ENCODE results near the gene UAP1.
"Not testable (repeated sequence)": the region's sequence is repeated elsewhere in the genome, so short reads cannot be mapped to it uniquely, and the experiment has no call there.

The UAP1 gene

DNA sequence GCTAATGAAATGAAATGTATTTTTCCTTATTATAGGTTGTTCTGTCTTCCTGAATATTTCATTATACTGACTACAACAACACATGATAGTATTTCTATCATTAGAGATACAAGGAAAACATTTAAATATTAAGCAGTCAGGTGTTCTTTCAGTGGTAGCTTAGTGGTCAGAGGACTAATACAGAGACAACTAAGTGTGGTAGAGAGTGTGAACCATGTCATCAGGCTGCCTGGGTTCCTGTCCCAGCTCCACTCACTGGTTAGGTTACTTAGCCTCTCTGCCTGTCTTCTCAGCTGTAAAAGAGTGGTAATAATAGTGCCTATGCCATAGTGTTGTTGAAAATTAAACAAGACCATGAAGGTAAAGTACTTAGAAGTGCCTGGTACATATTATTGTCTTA, 3.9 kb downstream of the UAP1 start:
- no peak for DNase-seq (ENCODE audit: low read depth)

- no peak for DNase-seq (ENCODE audit: low read depth)
Measured at GRCh38 chr1:162566870-162567269, 5.3 kb downstream of the UAP1 start.

DNA sequence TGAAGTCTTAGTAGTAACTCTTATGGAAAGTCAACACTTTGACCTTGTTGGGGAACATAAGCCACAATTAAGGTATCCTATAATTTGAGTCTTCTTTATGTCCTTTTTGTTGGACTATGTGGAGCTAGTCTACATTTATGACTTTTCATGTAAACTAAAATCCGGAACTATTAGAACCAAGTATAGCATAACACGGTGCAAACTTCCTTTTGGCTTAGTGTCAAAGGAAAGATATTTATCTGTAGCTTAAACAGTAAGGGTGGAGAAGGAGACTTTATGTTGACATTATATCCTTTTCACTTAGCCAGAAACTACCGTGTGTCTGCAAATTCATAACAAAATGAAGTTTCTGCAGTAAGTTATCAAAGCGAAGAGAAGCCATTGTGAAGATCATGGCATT, 7.3 kb downstream of the UAP1 start:
- no peak for DNase-seq (ENCODE audit: low read depth)

GRCh38 chr1:162570718-162571117, 9.2 kb downstream of the UAP1 start:
- DNase-seq (ENCODE audit: low read depth), result no peak

- not testable (repeated sequence) for DNase-seq (ENCODE audit: low read depth)
Measured at GRCh38 chr1:162571121-162571520, 9.6 kb downstream of the UAP1 start.

GRCh38 chr1:162571696-162572095, 10.2 kb downstream of the UAP1 start:
- DNase-seq (ENCODE audit: low read depth), result no peak

DNA sequence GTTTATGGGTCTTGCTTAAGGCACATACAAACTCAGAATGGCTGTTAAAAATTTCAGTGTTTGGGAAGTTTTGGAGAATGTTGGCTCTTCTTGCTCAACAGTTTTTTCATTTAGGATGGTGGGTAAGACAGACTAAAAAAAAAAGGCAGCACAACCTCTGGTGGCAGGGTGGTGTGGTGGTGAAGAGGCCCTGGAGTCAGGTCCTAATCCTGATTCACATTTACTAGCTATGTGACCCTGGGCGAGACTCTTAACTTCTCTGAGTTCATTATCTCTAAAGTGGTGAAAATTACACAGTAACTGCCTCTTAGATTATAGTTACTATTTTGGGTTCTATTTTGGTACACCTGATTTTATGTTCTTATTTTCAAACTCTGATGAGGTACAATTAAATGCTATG, 11.6 kb downstream of the UAP1 start:
- DNase-seq (ENCODE audit: low read depth), result no peak

DNA sequence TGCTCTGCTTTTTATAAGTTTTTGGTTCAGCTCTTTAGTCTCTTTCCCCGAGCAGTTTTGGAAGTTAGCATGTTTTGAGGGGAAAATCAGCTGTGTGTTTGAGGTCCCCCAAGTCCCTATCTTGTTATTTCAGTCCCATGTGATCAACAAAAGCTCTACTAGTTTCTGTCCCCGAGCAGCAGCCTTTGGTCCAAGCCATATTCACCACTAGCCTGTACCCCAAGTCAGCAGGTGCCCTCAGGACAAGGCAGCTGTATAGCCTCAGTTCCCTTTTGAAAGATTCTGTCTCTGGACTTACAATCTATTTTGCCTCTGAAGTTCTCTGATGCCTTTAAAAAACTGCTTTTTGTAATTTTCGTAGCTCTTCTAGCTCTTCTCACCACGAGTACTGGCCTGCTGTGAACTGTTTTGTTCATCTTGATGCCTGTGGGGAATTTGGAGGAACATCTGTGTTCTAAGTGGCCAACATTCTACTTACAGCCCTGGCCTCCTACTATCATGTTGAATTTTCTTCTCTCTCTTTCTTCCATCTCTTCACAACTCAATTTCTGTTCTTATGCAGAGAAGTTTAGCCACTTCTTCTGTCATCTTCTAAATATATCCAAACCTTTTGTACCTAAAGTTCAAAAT, 16.7 kb downstream of the UAP1 start:
- no peak for DNase-seq (ENCODE audit: low read depth)

- DNase-seq (ENCODE audit: low read depth), result no peak
Measured at GRCh38 chr1:162578936-162579335, 17.4 kb downstream of the UAP1 start.

DNA sequence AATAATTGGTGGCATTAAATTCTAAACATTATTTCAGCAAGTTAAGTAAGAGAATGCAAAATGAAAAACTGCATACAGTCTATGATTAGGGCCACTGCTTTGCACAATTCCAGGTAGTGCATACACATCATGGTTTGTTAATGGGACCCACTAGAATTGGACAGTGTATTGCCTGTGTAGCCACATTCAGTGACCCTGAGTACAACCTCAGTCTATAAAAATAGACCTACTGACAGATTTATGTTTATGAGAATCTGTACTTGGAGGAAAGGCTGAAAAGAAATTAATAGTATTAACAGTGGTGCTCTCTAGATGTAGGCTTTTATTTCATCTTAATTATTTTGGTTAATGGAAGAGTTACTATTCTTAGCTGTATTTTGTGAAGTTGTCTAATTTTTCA, 18.8 kb downstream of the UAP1 start:
- DNase-seq (ENCODE audit: low read depth), result no peak

DNA sequence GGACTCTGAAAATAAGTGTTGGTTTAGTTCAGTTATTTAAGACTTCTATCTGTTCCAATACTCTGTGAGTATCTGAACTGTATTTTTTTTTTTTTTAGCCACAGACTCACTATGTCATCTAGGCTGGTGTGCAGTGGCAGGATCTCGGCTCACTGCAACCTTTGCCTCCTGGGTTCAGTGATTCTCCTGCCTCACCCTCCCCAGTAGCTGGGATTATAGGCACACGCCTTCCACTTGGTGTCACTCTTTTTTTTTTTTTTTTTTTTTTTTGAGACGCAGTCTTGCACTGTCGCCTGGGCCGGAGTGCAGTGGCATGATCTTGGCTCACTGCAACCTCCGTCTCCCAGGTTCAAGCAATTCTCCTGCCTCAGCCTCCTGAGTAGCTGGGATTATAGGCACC, 21.4 kb downstream of the UAP1 start:
- DNase-seq (ENCODE audit: low read depth), result not testable (repeated sequence)

DNA sequence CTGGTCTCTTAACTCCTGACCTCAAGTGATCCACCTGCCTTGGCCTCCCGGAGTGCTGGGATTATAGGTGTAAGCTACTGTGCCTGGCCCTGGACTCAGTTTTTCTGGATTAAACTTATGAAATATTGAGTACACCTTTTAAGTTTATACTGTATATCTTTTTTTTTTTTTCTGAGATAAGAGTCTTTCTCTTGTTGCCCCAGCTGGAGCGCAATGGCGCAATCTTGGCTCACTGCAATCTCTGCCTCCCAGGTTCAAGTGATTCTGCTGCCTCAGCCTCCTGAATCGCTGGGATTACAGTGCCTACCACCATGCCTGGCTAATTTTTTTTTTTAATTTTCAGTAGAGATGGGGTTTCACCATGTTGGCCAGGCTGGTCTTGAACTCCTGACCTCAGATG, 23.6 kb downstream of the UAP1 start:
- not testable (repeated sequence) for DNase-seq (ENCODE audit: low read depth)

- no peak for DNase-seq (ENCODE audit: low read depth)
Measured at GRCh38 chr1:162587347-162587746, 25.8 kb downstream of the UAP1 start.

- DNase-seq (ENCODE audit: low read depth), result no peak
Measured at GRCh38 chr1:162587761-162588260, 26.3 kb downstream of the UAP1 start.

DNA sequence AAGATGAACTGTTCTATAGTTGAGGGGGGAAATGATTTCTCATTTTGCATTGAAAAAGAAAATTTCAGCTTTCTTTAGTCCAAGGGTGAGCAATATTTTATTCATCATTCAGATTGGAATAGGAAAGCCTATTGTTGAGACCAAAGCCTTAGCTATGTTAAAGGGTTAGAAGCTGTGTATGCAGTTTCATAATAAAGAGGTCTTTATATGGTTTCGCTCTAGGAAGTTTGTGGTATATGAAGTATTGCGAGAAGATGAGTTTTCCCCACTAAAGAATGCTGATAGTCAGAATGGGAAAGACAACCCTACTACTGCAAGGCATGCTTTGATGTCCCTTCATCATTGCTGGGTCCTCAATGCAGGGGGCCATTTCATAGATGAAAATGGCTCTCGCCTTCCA, 28.6 kb downstream of the UAP1 start:
- DNase-seq (ENCODE audit: low read depth), result no peak

DNA sequence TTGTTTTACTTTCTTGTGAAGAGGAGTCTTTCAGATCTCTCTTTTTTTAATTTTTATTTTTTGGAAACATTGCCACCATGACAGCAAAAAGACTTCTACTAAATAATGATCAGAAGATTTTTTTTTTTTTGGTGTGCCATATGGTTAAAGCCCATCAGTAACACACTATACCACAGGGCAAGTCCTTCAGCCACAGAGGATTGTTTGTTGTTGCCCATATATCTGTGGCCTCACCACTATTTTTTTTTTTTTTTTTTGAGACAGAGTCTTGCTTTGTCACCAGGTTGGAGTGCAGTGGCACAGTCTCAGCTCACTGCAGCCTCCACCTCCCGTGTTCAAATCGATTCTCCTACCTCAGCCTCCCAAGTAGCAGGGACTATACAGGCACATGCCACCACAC, 29.2 kb downstream of the UAP1 start:
- no peak for DNase-seq (ENCODE audit: low read depth)

DNA sequence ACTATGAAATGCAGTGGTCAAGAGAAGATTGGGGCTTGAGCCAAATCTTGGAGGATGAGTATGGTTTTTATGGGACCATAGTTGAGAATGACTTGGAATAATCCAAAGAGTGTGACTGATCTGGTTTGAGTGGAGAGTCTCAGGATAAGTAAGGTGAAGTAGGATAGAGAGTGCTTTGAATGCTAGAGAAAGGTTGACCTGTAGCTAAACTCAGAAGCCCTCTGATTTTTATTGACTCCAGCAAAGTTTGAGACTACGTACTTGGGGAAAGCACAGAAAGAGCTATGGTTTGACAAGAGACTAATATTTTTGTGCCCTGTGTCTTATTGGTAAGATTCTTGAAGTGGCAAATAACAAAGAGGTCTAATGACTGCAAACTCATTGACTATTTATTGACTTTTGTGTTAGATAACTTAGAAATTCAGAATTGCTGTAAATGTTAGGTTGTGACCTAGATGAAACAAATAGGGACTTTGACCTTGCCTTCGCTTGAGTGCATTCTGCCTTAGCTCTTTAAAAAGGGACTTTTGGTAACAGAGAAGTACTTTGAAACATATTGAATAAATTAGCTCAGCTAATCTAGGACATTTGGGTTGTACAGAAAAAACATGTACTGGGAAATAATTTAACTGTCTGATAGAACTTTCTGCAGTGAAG, 35.1 kb downstream of the UAP1 start:
- no peak for DNase-seq (ENCODE audit: low read depth)

GRCh38 chr1:162599451-162599850, 37.9 kb downstream of the UAP1 start:
- no peak for DNase-seq (ENCODE audit: low read depth)

DNA sequence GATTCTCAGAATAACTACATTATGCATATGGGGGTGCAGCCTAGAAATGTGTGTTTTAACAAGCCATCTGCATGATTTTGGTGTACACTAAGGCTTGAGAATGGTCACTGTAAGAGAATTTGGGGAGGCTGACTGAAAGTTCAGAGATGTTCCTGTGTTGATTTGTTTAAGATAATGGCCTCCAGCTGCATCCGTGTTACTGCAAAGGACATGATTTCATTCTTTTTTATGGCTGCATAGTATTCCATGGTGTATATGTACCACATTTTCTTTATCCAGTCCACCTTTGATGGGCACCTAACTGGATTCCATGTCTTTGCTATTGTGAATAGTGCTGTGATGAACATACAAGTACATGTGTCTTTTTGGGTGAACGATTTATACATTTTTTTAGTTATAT, 41.6 kb downstream of the UAP1 start:
- not testable (repeated sequence) for DNase-seq (ENCODE audit: low read depth)

DNA sequence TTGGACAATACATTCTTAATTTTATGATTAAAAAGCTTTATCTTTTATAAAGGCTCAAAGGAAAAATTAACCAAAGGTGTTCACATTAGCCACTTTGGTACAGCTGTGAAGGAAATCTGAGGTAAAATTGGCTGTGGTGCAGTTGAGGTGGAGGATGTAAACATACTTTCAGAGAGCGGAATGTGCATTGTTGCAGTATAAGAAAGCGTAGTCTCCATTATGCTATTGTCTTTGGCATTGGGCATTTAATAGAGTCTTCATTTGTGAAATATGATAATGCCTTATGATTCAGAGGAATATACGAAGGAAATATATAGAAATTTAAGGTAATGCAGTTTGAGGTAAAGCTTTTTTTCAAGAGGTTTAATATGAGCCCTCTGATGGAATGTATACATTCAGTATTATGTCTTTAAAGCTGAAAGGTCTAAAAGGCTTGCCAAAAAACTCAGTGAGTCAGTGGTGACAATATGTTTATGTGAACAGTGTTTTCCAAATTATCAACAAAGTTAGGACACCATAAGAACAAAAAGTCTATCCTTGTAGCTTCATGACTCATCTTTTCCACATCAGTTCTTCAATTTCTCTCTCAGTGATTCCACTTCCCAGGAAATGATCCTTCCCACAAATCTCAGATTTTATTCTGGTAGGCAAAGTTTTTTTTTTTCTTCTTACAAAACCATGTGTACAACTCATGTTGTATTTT, 43.9 kb downstream of the UAP1 start:
- no peak for DNase-seq (ENCODE audit: low read depth)

- DNase-seq (ENCODE audit: low read depth), result no peak
Measured at GRCh38 chr1:162609306-162609705, 47.8 kb downstream of the UAP1 start.

- no peak for DNase-seq (ENCODE audit: low read depth)
Measured at GRCh38 chr1:162612606-162613400, 51.3 kb downstream of the UAP1 start.

- DNase-seq (ENCODE audit: low read depth), result no peak
Measured at GRCh38 chr1:162616848-162617247, 55.3 kb downstream of the UAP1 start.

Measured in stimulated activated CD8-positive, alpha-beta memory T cell treated with anti-CD3 and anti-CD28 coated beads, Interleukin-4, amount 100 ng/mL, for 24 hours (primary cell).